ENCODE data around the gene RSL24D1. TPM values are rescaled to one million over a fixed set of nuclear protein-coding genes. Genes with fewer than 3 reads are reported as not detected.

The RSL24D1 gene
- total RNA-seq, 1 donor from 2014 or later: 68.3 TPM

- no peaks in the 10 kb centered on the region for H3K9me3 Mint-ChIP-seq
- TF ChIP-seq CTCF (conservative IDR thresholded peaks at IDR 0.05): no peak
- H3K27me3 Mint-ChIP-seq: no peaks in the 10 kb centered on the region
- no peak overlapping the region for H3K4me3 Mint-ChIP-seq
- DNase-seq (ENCODE audit: extremely low spot score, unreplicated experiment): no peak
- H3K4me1 Mint-ChIP-seq (ENCODE audit: unreplicated experiment): no peaks in the 10 kb centered on the region
- no peak overlapping the region for H3K27ac Mint-ChIP-seq
- peaks cover 3% of the 10 kb centered on the region for H3K36me3 Mint-ChIP-seq
These were observed 37.5 kb upstream of the RSL24D1 start for GRCh38 chr15:55234104-55234799.

- no peaks in the 10 kb centered on the region for H3K9me3 Mint-ChIP-seq
- H3K27me3 Mint-ChIP-seq: no peaks in the 10 kb centered on the region
- DNase-seq (ENCODE audit: extremely low spot score, unreplicated experiment): no peak
- no peak for TF ChIP-seq CTCF (conservative IDR thresholded peaks at IDR 0.05)
- no peak overlapping the region for H3K4me3 Mint-ChIP-seq
- no peak overlapping the region for H3K27ac Mint-ChIP-seq
- no peaks in the 10 kb centered on the region for H3K4me1 Mint-ChIP-seq (ENCODE audit: unreplicated experiment)
- H3K36me3 Mint-ChIP-seq: peaks cover 3% of the 10 kb centered on the region
These were observed 34.7 kb upstream of the RSL24D1 start for GRCh38 chr15:55231455-55231854.

- H3K36me3 Mint-ChIP-seq: peaks cover 3% of the 10 kb centered on the region
- TF ChIP-seq CTCF (conservative IDR thresholded peaks at IDR 0.05): no peak
- no peaks in the 10 kb centered on the region for H3K4me1 Mint-ChIP-seq (ENCODE audit: unreplicated experiment)
- H3K9me3 Mint-ChIP-seq: no peaks in the 10 kb centered on the region
- H3K27me3 Mint-ChIP-seq: no peaks in the 10 kb centered on the region
- H3K27ac Mint-ChIP-seq: no peak overlapping the region
- H3K4me3 Mint-ChIP-seq: no peak overlapping the region
- DNase-seq (ENCODE audit: extremely low spot score, unreplicated experiment): no peak
These were observed 34.2 kb upstream of the RSL24D1 start for GRCh38 chr15:55230953-55231352.

GRCh38 chr15:55230051-55230670, 33.4 kb upstream of the RSL24D1 start:
- Mint-ChIP-seq H3K36me3 (peaks cover 3% of the 10 kb centered on the region), H3K27ac (no peak overlapping the region), H3K4me1 (ENCODE audit: unreplicated experiment) (no peaks in the 10 kb centered on the region), H3K27me3 (no peaks in the 10 kb centered on the region), H3K4me3 (no peak overlapping the region), H3K9me3 (no peaks in the 10 kb centered on the region)
- DNase-seq (ENCODE audit: extremely low spot score, unreplicated experiment): no peak
- no peak for TF ChIP-seq CTCF (conservative IDR thresholded peaks at IDR 0.05)

GRCh38 chr15:55226127-55226526, 29.4 kb upstream of the RSL24D1 start:
- TF ChIP-seq CTCF (conservative IDR thresholded peaks at IDR 0.05): no peak
- Mint-ChIP-seq H3K36me3 (no peaks in the 10 kb centered on the region), H3K4me1 (ENCODE audit: unreplicated experiment) (no peaks in the 10 kb centered on the region), H3K27ac (no peak overlapping the region), H3K27me3 (no peaks in the 10 kb centered on the region), H3K9me3 (no peaks in the 10 kb centered on the region), H3K4me3 (no peak overlapping the region)
- no peak for DNase-seq (ENCODE audit: extremely low spot score, unreplicated experiment)

All from type B pancreatic cell (in vitro differentiated cells).